GM03348 (cell line): ENCODE measurements around the gene DNER.
"Not testable (repeated sequence)": the region's sequence is repeated elsewhere in the genome, so short reads cannot be mapped to it uniquely, and the experiment has no call there.

Experiments
- DNase-seq: peaks from one replicate; pipeline ENCODE4 v3.0.0; 2012; ENCODE audit warnings: low spot score

DNER gene

GRCh38 chr2:229388731-229389130 lies 325.6 kb downstream of the DNER start:
- DNase-seq: no peak

DNA sequence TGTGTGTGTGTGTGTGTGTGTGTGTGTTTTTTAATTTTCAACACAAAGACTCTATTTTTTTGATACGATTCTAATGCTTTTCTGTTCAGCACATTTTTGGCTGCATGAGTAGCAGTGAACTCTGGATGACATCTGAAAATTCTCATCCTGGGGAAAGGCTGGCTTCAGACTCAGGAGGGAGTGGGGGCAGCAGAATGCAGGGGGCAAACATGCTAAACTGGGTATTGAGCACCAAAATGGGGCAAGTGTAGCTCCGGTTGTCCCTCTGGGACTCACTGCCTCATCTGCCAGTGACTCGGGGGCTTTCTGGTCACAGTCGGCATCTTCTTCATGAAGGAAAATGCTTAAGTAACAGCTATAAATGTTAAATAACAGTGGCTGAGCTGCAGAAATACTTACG lies 326.5 kb downstream of the DNER start:
- peak; percentile 18 for DNase-seq

GRCh38 chr2:229380101-229380625 lies 334.2 kb downstream of the DNER start:
- DNase-seq: no peak

GRCh38 chr2:229378386-229378785 lies 336.0 kb downstream of the DNER start:
- DNase-seq: no peak

DNA sequence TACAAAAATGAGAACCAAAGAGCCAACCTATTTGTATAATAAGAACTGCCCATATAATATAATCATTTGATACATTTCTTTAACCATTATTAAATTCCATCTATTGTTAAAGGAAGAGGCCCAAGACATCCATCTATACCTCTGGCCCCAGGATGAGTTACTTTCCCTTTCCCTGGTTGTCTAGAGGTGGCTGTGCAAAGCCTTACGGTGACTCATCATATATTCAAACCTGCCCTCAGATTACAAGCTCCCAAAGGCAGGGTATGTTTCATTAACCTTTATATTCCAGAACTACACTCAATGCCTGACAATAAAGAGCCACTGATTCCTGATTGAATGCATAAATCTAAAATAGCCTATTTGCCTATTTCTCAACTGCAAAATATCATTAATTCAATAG lies 337.5 kb downstream of the DNER start:
- DNase-seq: no peak

GRCh38 chr2:229375251-229375650 lies 339.1 kb downstream of the DNER start:
- DNase-seq: peak; percentile 47

- not testable (repeated sequence) for DNase-seq
Observed at GRCh38 chr2:229373311-229373710, 341.0 kb downstream of the DNER start.

DNA sequence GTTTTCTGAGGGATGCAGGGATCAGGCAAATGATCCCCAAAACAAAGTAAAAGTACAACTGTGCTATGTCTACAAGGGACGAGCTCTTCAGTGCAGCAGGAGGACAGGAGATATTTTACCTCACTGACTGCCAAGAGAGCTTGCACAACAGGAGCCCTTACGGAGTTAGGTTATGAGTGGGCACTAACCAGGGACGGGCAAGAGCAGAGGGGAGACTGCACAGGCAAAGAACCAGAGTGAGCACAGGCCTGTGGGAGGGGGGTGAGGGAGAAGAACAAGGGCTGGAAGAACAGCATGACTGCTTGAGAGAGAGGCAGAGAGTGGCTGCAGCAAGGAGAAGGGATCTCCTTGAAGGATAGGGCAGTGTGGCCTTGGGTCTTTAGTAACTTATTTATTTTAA lies 342.1 kb downstream of the DNER start:
- DNase-seq: no peak

GRCh38 chr2:229371086-229371485 lies 343.3 kb downstream of the DNER start:
- no peak for DNase-seq

DNA sequence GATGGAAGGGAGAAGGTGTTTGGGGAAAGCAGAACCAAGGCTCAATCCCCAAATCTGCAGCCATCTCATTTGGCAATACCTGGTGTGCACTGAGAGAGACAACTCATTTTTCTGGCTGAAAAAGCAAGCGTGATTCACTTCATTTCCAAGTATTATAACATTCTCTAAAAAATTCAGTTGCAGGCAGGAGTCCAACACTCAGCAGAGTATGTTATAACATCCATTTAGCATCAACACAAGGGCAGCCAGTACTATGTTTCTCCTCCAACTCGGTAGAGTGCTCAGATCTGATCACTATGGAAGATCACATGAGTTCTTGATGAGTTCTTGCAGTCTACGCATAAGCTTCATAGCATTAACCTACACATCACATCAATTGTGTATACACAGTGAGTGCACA lies 343.8 kb downstream of the DNER start:
- DNase-seq: peak; percentile 42

GRCh38 chr2:229363185-229363814 lies 351.1 kb downstream of the DNER start:
- peak; percentile 60 for DNase-seq

DNA sequence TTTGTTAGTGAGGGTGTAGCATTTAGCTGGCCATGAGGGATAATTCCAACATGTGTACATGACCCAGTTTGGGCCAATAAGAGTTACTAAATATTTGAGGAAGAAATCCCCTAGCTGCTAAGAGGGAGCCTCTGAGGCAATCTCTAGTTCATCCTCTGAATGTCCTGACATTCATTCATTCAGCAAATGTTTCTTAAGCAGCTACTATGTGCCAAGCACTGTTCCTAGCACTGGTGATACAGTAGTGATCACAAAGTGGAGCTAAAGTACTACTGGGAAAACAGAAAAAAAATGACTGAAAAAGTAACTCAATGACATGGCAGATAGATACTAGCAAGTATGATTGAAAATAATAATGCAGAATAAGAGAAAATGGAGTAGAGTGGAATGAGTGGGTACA lies 363.5 kb downstream of the DNER start:
- no peak for DNase-seq

DNA sequence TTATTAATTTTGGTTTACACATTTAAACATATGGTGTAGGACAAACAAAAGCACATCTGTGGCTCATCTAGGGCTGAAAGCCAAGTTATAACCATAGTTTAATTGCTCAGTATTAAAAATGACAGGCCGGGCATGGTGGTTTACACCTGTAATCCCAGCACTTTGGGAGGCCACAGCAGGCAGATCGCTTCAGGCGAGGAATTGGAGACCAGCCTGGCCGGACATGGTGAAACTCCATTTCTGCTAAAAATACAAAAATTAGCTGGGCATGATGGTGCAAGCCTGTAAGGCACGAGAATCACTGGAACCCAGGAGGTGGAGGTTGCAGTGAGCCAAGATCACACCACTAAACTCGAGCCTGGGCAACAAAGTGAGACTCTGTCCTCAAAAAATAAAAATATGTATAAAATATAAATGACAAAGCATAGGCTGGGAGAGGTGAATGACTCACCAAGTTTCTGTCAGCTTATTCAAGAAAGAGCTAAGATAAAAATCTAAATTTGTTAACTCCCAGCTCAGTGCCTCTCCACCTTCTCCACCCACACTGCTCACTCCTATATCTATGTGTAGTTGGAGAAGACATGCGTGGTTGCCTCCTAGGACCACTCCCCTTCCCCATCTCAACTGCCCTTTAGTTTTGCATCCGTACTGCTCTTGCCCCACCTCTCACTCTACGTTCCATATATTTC lies 364.1 kb downstream of the DNER start:
- DNase-seq: peak; percentile 32

DNA sequence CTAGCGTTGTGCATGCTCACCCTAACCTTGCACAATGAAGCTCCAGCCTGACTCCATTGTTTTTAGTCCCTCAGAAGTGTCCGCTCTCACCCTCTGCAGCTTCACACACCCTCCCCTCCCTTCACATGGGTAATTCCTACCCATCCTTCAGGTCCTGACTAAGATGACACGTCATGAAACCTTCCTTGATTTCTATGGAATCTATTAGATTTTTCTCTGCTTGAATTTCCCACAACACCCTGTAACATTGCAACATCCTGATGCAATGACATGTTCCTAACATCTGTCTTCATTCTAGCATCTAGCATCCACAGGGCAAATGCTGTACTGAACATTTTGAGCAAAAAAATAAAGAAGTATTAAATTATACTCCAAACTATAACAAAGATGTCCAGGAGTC lies 366.2 kb downstream of the DNER start:
- DNase-seq: peak; percentile 59

GRCh38 chr2:229346816-229347540 lies 367.4 kb downstream of the DNER start:
- peak; percentile 11 for DNase-seq

DNA sequence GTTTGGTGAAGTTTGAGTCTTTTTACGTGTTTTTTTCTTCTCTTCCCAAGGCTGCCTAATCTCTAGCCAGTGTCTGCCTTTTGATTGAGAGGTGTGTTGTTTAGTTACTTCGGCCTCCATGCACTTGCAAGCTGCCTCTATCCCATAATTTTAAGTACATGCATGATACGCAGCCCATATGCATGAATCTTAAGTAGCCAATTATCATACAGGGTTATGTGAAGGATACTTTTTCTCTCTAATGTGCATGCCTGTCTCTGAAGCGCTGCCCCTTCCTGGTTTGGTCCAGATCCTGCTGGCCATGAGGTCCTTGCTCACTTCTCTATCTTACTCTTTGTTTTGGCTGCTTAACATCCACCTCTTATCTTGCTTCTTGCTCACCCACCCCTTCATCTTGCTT lies 369.4 kb downstream of the DNER start:
- no peak for DNase-seq

GRCh38 chr2:229344151-229344551 lies 370.2 kb downstream of the DNER start:
- DNase-seq: peak; percentile 69

- DNase-seq: no peak
Observed at GRCh38 chr2:229343661-229344060, 370.7 kb downstream of the DNER start.

GRCh38 chr2:229342376-229342775 lies 372.0 kb downstream of the DNER start:
- DNase-seq: peak; percentile 12

- DNase-seq: peak; percentile 73
Observed at GRCh38 chr2:229340086-229340760, 374.1 kb downstream of the DNER start.

- peak; percentile 65 for DNase-seq
Observed at GRCh38 chr2:229339618-229340017, 374.7 kb downstream of the DNER start.

GRCh38 chr2:229339171-229339570 lies 375.2 kb downstream of the DNER start:
- not testable (repeated sequence) for DNase-seq
